Bronchial epithelial cell (primary cell): Measurements from ENCODE around the gene HDHD3. TPM values are rescaled to one million over a fixed set of nuclear protein-coding genes. Genes with fewer than 3 reads are reported as not detected.
A peak's percentile ranks its signal among the peaks of the same experiment; 100 is the strongest.
"Not testable (repeated sequence)": the region's sequence is repeated elsewhere in the genome, so short reads cannot be mapped to it uniquely, and the experiment has no call there.

Experiments used
- DNase-seq: peaks from one replicate; pipeline ENCODE4 v3.0.0-alpha.2; 2010; ENCODE audit warnings: low read depth
- FAIRE-seq: peaks from 2 replicates; lab custom pipeline; 2011; peaks lifted over from hg19 to GRCh38; lab: Jason Lieb, UNC
- H3K27me3 ChIP-seq: 2 replicates; pipeline ENCODE4 v1.5.1; 2011; ENCODE audit warnings: low read length; ENCODE audit not compliant: control insufficient read depth, insufficient read depth
- H3K36me3 ChIP-seq: 2 replicates; pipeline ENCODE4 v1.5.1; 2011; ENCODE audit warnings: low read length; ENCODE audit not compliant: control insufficient read depth, insufficient read depth
- H3K4me3 ChIP-seq: 2 replicates; pipeline ENCODE4 v1.5.1; 2011; ENCODE audit warnings: mild to moderate bottlenecking, low read depth, low read length, control low read depth
- total RNA-seq: library from RNA; depleted of rRNA; stranded (reverse); fragments of >200 nt; gene quantifications from 2 replicates; pipeline ENCODE4 v1.2.1, GENCODE V29; 2014
- TF ChIP-seq, protein P1 (sequence below): IDR thresholded peaks from 2 replicates; pipeline ENCODE4 v1.5.1; 2011; ENCODE audit warnings: mild to moderate bottlenecking, moderate library complexity, low read length, control low read depth, inconsistent platforms; ENCODE audit not compliant: insufficient read depth, severe bottlenecking

The HDHD3 gene
- total RNA-seq, 1 donor from 2014 or later: 14.5 TPM

DNA sequence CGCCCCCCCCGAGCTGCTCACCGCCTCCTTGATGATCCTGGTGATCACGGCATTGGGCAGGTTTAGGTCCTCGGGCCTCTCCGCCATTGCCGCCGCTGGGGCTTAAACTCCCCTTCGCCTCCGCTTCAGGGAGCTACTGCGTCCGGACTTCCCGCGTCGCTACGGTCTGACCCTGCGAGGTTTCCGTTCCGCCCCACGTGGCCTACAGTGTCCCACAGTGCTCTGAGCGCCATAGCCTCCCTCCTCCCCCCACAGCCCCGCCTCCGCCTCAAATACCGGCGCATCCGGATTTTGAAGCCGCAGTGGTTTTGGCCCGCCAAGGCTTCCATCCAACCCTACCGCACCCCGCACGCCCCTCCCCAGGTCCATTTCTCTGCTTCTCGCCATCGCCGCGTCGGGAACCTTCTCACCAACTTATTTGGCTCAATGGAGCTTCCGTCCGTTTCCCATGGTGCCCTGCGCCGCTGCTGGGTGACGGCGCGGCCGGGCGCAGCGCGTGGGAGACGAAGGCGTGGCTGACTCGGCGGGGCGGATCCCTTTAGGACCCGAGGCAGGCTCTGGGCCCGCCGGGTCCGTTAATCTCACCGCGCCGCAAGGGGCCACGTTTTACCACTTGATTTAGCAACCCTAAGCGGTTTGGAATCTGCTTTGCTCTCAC is 33.5 kb upstream of the HDHD3 start, which contains the start of the genes C9orf43 and POLE3:
Gene C9orf43 (plus strand): TSS at position 541 of the 658 bp plus-strand sequence. CDS start 2,747 bp downstream, outside the sequence.
Gene POLE3 (minus strand): TSS at position 469 of the 658 bp plus-strand sequence. CDS start 382 bp downstream, at position 87.
- FAIRE-seq (no peak), DNase-seq (peak; percentile 85)
- peak within 1 kb of the TSS; percentile 81 for H3K4me3 ChIP-seq
- H3K36me3 ChIP-seq: peaks cover 9% of the 10 kb centered on the region
- TF ChIP-seq, protein P1, sequence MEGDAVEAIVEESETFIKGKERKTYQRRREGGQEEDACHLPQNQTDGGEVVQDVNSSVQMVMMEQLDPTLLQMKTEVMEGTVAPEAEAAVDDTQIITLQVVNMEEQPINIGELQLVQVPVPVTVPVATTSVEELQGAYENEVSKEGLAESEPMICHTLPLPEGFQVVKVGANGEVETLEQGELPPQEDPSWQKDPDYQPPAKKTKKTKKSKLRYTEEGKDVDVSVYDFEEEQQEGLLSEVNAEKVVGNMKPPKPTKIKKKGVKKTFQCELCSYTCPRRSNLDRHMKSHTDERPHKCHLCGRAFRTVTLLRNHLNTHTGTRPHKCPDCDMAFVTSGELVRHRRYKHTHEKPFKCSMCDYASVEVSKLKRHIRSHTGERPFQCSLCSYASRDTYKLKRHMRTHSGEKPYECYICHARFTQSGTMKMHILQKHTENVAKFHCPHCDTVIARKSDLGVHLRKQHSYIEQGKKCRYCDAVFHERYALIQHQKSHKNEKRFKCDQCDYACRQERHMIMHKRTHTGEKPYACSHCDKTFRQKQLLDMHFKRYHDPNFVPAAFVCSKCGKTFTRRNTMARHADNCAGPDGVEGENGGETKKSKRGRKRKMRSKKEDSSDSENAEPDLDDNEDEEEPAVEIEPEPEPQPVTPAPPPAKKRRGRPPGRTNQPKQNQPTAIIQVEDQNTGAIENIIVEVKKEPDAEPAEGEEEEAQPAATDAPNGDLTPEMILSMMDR: no peak
- no peaks in the 10 kb centered on the region for H3K27me3 ChIP-seq

DNA sequence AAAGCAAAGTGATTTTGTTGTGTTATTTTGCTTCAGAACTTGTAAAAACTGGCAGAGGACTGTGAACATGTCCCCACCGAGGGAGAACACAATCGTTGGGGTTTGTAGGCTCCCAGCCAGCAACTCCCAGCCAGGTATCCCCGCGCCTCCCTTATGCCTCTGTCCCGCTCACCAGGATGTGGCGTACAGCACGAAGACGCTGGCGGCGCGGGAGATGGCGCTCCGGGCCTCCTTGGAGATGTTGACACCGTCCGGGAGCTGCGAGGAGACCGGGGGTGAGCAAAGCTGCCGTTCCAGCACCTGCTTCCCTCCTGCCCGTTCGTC is 33.1 kb upstream of the HDHD3 start:
- DNase-seq (peak; percentile 7), FAIRE-seq (no peak)
- TF ChIP-seq, protein P1: no peak
- Histone ChIP-seq H3K27me3 (no peaks in the 10 kb centered on the region), H3K4me3 (peak overlapping the region; percentile 81), H3K36me3 (peaks cover 9% of the 10 kb centered on the region)

DNA sequence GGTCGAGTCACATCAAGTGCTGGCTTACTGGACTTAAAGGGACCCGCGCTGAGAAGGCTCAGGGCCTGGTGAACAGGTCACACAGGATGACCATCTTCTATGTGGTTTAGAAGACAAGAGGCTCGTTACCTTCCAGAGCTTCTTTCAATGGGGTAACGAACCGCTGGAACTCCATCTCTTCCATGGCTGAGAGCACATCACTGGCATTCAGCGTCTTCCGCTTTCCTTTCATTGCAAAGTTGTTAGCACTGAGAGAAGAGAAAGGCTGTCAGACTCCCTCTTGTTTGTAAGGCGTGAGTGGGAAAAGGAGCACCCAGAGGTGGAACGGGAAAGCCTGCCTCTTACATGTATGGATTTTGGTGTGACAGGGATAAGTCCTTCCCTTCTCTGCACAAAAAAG is 32.7 kb upstream of the HDHD3 start:
- no peak for FAIRE-seq
- DNase-seq: no peak
- TF ChIP-seq, protein P1: no peak
- H3K4me3 ChIP-seq: peak overlapping the region; percentile 81
- no peaks in the 10 kb centered on the region for H3K27me3 ChIP-seq
- H3K36me3 ChIP-seq: peaks cover 9% of the 10 kb centered on the region

DNA sequence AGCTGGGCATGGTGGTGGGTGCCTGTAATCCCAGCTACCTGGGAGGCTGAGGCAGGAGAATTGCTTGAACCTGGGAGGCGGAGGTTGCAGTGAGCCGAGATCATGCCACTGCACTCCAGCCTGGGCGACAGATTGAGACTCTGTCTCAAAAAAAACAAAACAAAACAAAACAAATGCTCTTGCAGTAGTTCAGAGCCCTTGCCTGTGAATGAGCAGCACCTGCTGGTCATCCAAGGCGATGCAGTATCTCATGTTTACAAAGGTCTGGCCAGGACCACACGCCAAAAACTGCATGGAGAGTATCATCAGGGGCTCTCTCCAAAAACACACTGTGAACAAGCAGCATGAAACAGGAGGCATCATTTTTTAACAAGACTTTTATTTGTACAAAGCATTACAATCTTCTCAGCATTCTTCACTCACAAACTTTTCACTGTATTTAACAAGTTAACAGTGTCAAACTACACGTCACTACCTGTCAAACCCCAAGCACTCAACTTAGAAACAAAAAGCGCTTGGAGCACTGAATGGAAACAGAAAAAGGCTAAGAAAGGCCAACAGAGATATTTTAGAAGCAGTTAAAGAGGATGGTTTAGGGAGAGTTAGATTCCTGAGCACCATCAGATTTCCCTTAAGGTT is 30.2 kb upstream of the HDHD3 start:
- DNase-seq: peak; percentile 64
- not testable (repeated sequence) for FAIRE-seq, H3K27me3 ChIP-seq, H3K36me3 ChIP-seq, H3K4me3 ChIP-seq
- TF ChIP-seq, protein P1: peak; percentile 86

DNA sequence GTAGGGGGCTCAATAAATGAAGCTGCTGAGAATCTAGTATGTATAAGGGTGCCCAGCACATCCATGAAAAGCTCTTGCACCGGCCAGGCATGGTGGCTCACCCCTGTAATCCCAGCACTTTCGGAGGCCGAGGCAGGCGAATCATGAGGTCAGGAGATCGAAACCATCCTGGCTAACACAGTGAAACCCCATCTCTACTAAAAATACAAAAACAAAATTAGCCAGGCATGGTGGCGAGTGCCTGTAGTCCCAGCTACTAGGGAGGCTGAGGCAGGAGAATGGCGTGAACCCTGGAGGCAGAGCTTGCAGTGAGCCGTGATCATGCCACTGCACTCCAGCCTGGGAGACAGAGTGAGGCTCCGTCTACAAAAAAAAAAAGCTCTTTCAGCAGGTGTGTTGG is 29.6 kb upstream of the HDHD3 start:
- H3K4me3 ChIP-seq, H3K27me3 ChIP-seq, FAIRE-seq, H3K36me3 ChIP-seq, DNase-seq: not testable (repeated sequence)

DNA sequence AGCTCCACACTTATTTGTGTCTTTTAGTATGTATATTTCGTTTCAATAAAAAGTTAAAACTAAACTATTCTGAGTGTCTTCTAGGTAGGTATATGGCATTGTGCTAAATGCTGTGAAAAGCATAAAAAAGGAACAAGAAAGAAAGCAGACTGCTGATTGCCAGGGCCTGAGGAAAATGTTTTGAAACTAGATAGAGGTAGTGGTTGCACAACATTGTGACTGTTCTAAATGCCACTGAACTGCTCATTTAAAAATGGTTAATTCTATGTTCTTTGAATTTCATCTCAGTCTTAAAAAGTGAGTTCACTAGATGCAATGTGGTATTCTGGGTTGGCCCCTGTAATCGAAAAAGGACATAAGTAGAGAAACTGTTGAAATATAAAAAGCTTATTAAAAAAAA is 26.9 kb upstream of the HDHD3 start:
- H3K4me3 ChIP-seq: no peak overlapping the region
- peaks cover 7% of the 10 kb centered on the region for H3K36me3 ChIP-seq
- H3K27me3 ChIP-seq: no peaks in the 10 kb centered on the region
- DNase-seq (no peak), FAIRE-seq (no peak)
- TF ChIP-seq, protein P1: no peak
